T1000 (cell line): ENCODE data around the gene TOGARAM2.
A peak's percentile ranks its signal among the peaks of the same experiment; 100 is the strongest.

Source experiments
- DNase-seq: peaks from one replicate; lab custom pipeline; 2025; ENCODE audit warnings: mixed read lengths; lab: John Stamatoyannopoulos, UW

TOGARAM2 gene

DNA sequence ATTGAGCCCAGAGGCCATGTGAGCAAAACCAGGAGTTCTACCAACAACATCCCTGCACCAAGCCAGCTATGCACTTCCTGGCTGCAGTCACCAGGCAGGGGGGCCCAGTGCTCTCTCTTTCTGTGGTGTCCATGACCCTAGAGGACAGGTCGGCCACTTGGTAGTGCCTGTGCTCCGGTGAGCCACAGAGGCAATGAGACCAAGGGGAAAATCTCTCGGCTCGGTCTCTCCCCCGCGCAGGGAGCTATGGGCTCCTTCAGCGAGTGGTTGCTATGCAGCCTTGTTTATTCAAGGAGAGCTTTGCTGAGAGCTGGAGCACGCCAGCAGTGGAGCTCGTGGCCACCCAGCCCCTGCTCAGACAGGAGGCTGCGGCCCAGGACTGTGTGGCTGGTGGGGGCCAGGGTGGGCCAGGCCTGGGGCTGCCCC is at the start of gene TOGARAM2:
TSS of gene TOGARAM2 (plus strand) at position 283 of the 426 bp plus-strand sequence. CDS start 13,537 bp downstream, outside the sequence.
- DNase-seq, result no peak

GRCh38 chr2:28934769-28935168 is 46.3 kb upstream of the TOGARAM2 start:
- DNase-seq, result no peak

DNA sequence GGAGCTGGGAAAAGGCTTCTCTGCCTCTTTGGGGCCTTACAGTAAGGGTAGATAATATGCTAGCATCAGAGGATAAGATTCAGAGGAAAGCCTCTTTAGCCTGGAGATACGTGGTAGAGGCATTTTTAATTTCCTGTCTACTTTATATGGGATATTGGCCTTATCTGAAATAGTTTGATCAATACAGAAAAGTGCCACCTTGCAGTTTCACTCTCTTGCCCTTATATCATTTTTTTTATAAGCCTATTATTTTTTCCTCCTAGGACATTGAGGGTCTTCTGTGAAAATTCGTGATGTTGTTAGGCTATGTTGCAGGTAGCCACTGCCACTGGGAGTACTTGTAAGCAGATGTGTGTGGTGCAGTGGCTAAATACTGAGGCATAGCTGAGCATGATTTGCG is 40.1 kb upstream of the TOGARAM2 start:
- DNase-seq, result no peak

DNA sequence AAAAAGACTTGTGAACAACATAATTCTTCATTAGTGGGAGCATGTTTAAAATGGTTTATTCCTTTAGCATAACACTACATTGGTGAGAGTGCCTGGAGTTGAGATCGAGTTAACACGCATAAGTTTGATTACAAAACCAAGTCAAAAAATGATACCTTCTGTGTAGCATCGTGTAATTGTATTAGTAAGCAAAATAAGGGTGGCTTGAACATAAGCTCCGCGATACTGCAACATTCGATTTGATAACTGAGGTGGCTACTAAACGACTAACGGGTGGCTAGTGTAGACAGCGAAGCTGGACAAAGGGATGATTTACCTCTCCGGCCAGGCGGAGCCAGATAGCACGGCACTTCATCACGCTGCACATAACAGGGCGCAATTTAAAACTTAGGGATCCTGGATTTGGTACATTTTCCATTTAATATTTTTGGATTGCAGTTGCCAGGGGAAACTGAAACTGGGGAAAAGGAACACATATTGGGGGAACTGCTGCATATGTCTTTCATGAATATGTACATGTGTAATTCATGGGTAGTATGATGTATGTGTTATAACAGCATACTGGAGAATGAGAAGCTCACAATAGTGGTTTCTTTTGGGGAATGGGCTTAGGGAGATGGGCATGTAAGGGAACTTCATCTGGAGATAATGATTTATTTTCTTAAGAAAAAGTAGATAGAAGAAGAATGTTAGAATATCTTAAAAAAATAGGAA is 36.4 kb upstream of the TOGARAM2 start:
- no peak for DNase-seq

DNA sequence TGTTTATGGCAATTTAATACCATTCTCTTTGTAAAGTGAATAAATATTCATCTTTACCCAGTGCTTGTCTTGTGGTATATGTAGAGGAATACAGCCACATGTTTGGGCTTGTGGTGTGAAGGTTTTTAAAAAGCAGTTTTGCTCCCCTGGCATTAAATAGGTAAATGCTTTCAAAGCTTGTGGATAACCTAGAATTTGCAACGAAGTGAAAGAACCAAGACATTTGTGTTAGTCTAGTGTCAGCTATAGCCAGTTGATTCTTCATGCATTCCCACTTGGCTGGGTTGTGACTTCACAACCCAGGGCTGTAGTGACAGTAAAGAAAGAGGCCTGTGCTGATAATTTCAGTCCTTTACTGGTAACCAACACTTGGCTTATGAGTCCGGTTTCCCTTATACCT is 32.9 kb upstream of the TOGARAM2 start:
- no peak for DNase-seq

- DNase-seq, result no peak
Measured at GRCh38 chr2:28949190-28949589, 31.9 kb upstream of the TOGARAM2 start.

GRCh38 chr2:28949617-28950305 is 31.3 kb upstream of the TOGARAM2 start:
- no peak for DNase-seq

GRCh38 chr2:28950941-28951630 is 30.0 kb upstream of the TOGARAM2 start:
- DNase-seq, result no peak

- DNase-seq, result no peak
Measured at GRCh38 chr2:28951910-28952835, 28.9 kb upstream of the TOGARAM2 start.

GRCh38 chr2:28952836-28953211 is 28.3 kb upstream of the TOGARAM2 start:
- no peak for DNase-seq

- DNase-seq, result no peak
Measured at GRCh38 chr2:28955467-28955866, 25.6 kb upstream of the TOGARAM2 start.

GRCh38 chr2:28956415-28956826 is 24.7 kb upstream of the TOGARAM2 start:
- DNase-seq, result no peak

DNA sequence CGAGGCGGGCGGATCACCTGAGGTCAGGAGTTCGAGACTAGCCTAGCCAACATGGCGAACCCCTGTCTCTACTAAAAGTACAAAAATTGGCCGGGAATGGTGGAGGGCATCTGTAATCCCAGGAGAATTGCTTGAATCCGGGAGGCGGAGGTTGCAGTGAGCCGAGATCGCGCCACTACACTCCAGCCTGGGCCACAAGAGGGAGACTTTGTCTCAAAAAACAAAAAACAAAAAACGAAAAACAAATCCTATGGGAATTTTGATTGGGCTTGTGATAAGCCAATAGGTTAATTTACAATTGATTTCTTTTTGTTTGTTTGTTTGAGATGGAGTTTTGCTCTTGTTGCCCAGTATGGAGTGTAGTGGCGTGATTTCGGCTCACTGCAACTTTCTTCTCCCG is 24.2 kb upstream of the TOGARAM2 start:
- no peak for DNase-seq

DNA sequence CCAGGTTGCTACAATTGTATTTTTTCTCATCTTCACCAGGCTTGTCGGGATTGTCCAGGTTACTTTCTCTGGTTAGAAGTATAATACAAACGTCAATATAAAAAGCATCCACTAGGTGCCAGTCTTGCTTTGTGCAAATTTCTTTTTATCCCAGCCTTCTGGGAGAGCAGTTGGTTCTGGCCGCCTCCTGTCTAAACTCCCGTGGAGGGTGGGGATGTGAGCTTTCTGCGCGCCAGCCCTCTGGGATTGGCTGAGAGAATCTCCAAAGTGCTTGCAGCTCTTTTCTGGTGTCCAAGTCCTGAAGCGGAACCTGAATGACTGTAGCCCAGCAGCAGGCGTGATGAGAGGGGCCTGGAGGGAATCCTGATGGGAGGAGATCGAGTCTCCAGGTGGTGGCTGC is 22.4 kb upstream of the TOGARAM2 start:
- DNase-seq, result peak; percentile 43

GRCh38 chr2:28960401-28960800 is 20.7 kb upstream of the TOGARAM2 start:
- no peak for DNase-seq

DNA sequence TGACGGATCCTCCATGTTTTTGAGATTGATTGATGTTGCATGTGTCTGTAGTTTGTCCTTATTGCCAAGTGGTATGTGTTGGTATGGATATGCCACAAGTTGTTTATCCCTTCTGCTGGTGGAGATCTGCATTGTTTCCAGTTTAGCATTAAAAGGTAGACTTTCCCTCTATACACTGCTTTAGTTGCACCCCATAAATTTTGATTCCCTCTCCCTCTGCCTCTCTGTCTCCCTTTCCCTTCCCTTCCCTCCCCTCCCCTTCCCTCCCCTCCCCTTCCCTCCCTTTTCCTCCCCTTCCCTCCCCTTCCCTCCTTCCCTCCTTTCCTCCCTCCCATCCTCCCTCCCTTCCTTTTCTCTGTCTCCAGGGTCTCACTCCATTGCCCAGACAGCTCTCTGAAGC is 18.6 kb upstream of the TOGARAM2 start:
- no peak for DNase-seq

- no peak for DNase-seq
Measured at GRCh38 chr2:28970464-28971160, 10.5 kb upstream of the TOGARAM2 start.

DNA sequence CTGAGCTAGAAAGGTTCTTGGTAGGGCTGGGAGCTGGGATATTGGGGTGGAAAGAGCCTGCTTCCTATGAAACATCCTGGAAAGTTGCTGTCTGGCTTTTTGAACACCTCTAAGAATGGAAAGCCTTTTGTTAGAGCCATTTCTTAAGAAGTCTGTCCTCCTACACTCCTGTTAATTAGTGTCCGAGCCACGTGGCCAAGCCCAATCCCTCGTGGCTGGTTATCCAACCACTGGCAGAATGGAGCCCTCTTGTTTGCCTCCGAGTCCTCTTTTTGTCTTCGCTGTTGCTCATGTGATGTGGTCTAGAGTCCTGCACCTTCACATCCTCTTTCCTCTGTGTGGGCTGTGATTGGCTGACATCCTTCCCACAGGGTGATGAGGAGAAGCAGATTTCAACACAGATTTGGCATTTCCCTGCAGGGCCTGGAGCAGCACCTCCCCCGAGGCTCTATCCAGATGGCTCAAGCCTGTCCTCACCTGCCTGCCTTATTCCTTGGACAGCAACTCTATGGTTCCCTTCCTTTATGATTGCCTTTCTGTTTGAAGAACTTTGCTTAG is 8.2 kb upstream of the TOGARAM2 start:
- DNase-seq, result no peak

GRCh38 chr2:28974252-28974651 is 6.8 kb upstream of the TOGARAM2 start:
- DNase-seq, result no peak

DNA sequence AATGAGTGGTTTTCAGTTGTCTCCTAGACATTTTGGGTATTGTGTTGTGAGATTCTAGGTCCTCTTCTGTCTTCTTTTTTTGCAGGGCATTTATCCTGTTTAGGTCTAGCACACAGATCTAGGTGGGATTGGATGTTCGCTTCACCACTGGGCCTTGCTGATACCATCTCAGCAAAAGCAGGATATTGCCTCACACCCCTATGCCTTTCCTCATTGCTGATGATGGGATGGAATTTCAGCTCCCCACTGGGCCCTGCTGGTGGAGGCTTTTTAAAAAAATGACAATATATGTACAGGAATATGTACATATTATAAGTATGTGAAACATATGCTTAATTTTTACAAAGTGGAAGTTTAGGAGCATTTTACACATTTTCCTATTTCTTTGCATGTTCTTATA is 5.4 kb upstream of the TOGARAM2 start:
- DNase-seq, result no peak

DNA sequence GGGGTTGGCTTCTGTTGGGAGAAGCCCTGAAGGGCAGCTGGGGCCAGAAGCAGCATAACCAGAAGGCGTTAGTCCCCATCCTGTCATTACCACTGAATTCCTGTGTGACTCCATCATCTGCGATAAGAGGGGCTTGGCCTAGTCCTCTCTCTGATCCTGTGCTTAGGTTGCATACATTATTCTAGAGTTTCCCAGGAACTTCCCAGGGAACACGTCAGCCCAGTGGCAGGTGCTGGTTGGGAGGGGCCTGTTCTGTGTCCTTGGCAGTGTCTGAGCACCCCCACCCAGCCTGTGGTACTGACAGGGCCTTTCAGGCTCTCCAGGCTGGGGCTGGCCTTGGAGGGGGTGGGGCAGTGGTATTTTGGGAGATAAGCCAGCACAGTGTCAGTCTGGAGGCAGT is 4.5 kb upstream of the TOGARAM2 start:
- no peak for DNase-seq
